Measurements from ENCODE around the gene VRK3. TPM values are rescaled to one million over a fixed set of nuclear protein-coding genes. Genes with fewer than 3 reads are reported as not detected.

VRK3 gene
- total RNA-seq, 3 donors from 2014 or later (not counting 1 experiment from before 2014, with no cell fraction given), result 82.7 to 105 (median 93.7) TPM

DNA sequence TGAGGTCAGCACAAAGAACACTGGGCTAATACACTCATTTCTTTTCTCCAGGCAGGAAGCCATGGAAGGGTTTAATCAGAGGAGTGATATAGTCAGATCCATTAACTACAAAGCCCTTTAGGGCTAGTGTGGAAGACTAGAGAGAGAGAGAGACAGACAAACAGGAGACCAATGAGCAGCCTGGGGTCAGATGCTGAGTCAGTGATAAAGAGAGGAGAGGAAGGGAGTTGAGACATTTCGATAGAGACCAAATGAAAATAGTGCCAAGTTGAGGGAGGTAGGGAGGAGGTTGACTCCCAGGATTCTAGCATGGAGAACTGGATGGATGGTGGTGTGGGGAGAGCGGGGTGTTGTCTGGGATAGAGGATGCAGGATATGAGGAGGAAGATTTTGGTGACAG lies 18.8 kb upstream of the VRK3 start:
- no peak for DNase-seq
- Mint-ChIP-seq H3K4me1 (peaks cover 5 to 6% of the 10 kb centered on the region in 2 donors), H3K27me3 (ENCODE audit: low read depth in 2 of 2) (no peaks in the 10 kb centered on the region), H3K9me3 (peaks cover 3 to 10% of the 10 kb centered on the region in 2 donors), H3K4me3 (no peak overlapping the region), H3K27ac (no peak overlapping the region), H3K36me3 (peaks cover 54% of the 10 kb centered on the region)
- no peak for TF ChIP-seq CTCF (IDR thresholded peaks at IDR 0.05)
- no peaks in the 10 kb centered on the region for H3K27me3 ChIP-seq (ENCODE audit: control insufficient read depth, insufficient read depth, low read length)
- H3K36me3 ChIP-seq (ENCODE audit: control insufficient read depth, insufficient read depth, low read length), result peaks cover 70% of the 10 kb centered on the region
- H3K4me3 ChIP-seq (ENCODE audit: low read length), result no peak overlapping the region
- H3K9me3 ChIP-seq (ENCODE audit: control insufficient read depth, insufficient read depth, low read length), result peaks cover 29% of the 10 kb centered on the region
- intact Hi-C loops (cut with micrococcal nuclease), result no loop called here
- H3K4me1 ChIP-seq (ENCODE audit: control insufficient read depth, insufficient read depth, low read length), result no peaks in the 10 kb centered on the region
- H3K27ac ChIP-seq (ENCODE audit: low read length), result no peak overlapping the region
- ATAC-seq, result no peak
- WGBS (ENCODE audit: insufficient coverage), result 99% methylated on average over 2 of the region's 2 CpGs

GRCh38 chr19:50042363-50043024 lies 17.3 kb upstream of the VRK3 start:
- Mint-ChIP-seq H3K36me3 (peaks cover 54% of the 10 kb centered on the region), H3K27me3 (ENCODE audit: low read depth in 2 of 2) (no peaks in the 10 kb centered on the region), H3K4me3 (no peak overlapping the region), H3K4me1 (peaks cover 5 to 6% of the 10 kb centered on the region in 2 donors), H3K9me3 (peaks cover 3 to 10% of the 10 kb centered on the region in 2 donors), H3K27ac (peak overlapping the region in 1 of 2 donors; percentile 44)
- ATAC-seq (no peak), DNase-seq (no peak)
- WGBS (ENCODE audit: insufficient coverage), result 94% methylated on average over 6 of the region's 6 CpGs
- no peaks in the 10 kb centered on the region for H3K4me1 ChIP-seq (ENCODE audit: control insufficient read depth, insufficient read depth, low read length)
- no peak for TF ChIP-seq CTCF (IDR thresholded peaks at IDR 0.05)
- H3K9me3 ChIP-seq (ENCODE audit: control insufficient read depth, insufficient read depth, low read length), result peaks cover 29% of the 10 kb centered on the region
- H3K27ac ChIP-seq (ENCODE audit: low read length), result no peak overlapping the region
- H3K36me3 ChIP-seq (ENCODE audit: control insufficient read depth, insufficient read depth, low read length), result peaks cover 74% of the 10 kb centered on the region
- intact Hi-C loops (cut with micrococcal nuclease), result no loop called here
- H3K4me3 ChIP-seq (ENCODE audit: low read length), result no peak overlapping the region
- no peaks in the 10 kb centered on the region for H3K27me3 ChIP-seq (ENCODE audit: control insufficient read depth, insufficient read depth, low read length)

- ATAC-seq (no peak), DNase-seq (no peak)
- no peak overlapping the region for H3K27ac Mint-ChIP-seq
- Histone ChIP-seq H3K9me3 (ENCODE audit: control insufficient read depth, insufficient read depth, low read length) (peaks cover 19% of the 10 kb centered on the region), H3K4me1 (ENCODE audit: control insufficient read depth, insufficient read depth, low read length) (no peaks in the 10 kb centered on the region), H3K27me3 (ENCODE audit: control insufficient read depth, insufficient read depth, low read length) (no peaks in the 10 kb centered on the region), H3K27ac (ENCODE audit: low read length) (no peak overlapping the region), H3K4me3 (ENCODE audit: low read length) (no peak overlapping the region), H3K36me3 (ENCODE audit: control insufficient read depth, insufficient read depth, low read length) (peaks cover 69% of the 10 kb centered on the region)
- whole genome bisulfite sequencing (ENCODE audit: insufficient coverage), result 96% methylated on average over 5 of the region's 6 CpGs
- peaks cover 52% of the 10 kb centered on the region for H3K36me3 Mint-ChIP-seq
- no peaks in the 10 kb centered on the region for H3K27me3 Mint-ChIP-seq (ENCODE audit: low read depth in 2 of 2)
- H3K4me3 Mint-ChIP-seq, result no peak overlapping the region
- H3K4me1 Mint-ChIP-seq, result peaks cover 5 to 6% of the 10 kb centered on the region in 2 donors
- peaks cover 3 to 10% of the 10 kb centered on the region in 2 donors for H3K9me3 Mint-ChIP-seq
- no peak for TF ChIP-seq CTCF (IDR thresholded peaks at IDR 0.05)
- intact Hi-C loops (cut with micrococcal nuclease), result no loop called here
These were observed 15.8 kb upstream of the VRK3 start for GRCh38 chr19:50040967-50041366.

DNA sequence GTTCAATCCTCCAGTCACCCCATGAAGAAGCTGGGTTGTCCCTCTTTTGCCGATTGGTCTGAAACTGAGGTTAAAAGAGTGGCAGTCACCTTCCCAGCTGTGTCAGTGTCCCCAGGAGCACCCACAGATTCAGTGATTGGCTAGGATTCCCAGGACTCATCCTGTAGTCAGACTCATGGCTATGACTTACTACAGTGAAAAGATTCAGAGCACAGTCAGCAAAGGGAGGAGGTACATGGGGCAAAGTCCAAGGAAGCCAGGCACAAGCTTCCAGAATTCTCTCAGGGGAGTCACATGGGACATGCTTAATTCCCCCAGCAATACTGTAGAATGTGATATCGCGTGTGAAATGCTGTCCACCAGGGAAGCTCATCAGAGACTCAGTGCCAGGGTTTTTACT lies 14.8 kb upstream of the VRK3 start:
- Mint-ChIP-seq H3K9me3 (peaks cover 3 to 7% of the 10 kb centered on the region in 2 donors), H3K4me1 (peaks cover 6 to 10% of the 10 kb centered on the region in 2 donors), H3K36me3 (peaks cover 42% of the 10 kb centered on the region), H3K27ac (peak overlapping the region in 1 of 2 donors; percentile 11), H3K4me3 (no peak overlapping the region), H3K27me3 (ENCODE audit: low read depth in 2 of 2) (no peaks in the 10 kb centered on the region)
- Histone ChIP-seq H3K9me3 (ENCODE audit: control insufficient read depth, insufficient read depth, low read length) (peaks cover 9% of the 10 kb centered on the region), H3K36me3 (ENCODE audit: control insufficient read depth, insufficient read depth, low read length) (peaks cover 59% of the 10 kb centered on the region), H3K4me3 (ENCODE audit: low read length) (no peak overlapping the region), H3K27me3 (ENCODE audit: control insufficient read depth, insufficient read depth, low read length) (no peaks in the 10 kb centered on the region), H3K27ac (ENCODE audit: low read length) (no peak overlapping the region), H3K4me1 (ENCODE audit: control insufficient read depth, insufficient read depth, low read length) (no peaks in the 10 kb centered on the region)
- TF ChIP-seq CTCF (IDR thresholded peaks at IDR 0.05), result no peak
- DNase-seq (no peak), ATAC-seq (no peak)
- WGBS (ENCODE audit: insufficient coverage), result 97% methylated on average over 3 of the region's 3 CpGs
- intact Hi-C loops (cut with micrococcal nuclease), result no loop called here
